Myometrial cell (primary cell): Measurements from ENCODE around the gene OR7C2. TPM values are rescaled to one million over a fixed set of nuclear protein-coding genes. Genes with fewer than 3 reads are reported as not detected.

Experiments
- total RNA-seq: library from RNA; depleted of rRNA; stranded (reverse); fragments of >200 nt; gene quantifications from 2 replicates; pipeline ENCODE4 v1.2.3, GENCODE V29; 2015

OR7C2 gene
- total RNA-seq: not detected in 2 replicates

DNA sequence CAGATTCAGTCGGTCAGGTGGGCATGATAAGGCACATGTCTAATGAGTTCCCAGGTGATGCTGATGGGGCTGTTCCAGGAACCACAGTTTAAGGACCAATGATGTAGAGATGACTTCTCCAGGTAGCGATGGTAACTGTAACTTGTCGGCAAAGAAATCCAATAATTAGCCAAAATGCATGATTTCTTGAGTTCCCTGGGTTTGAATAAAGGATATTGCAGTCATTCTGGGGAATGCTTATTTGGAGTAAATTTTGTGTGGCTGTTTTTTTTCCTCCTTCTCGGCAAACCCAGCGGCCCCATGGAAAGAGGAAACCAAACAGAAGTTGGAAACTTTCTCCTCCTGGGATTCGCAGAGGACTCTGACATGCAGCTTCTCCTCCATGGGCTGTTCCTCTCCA lies at the start of gene OR7C2:
OR7C2 (plus strand) TSS at position 301 of the 400 bp plus-strand sequence; CDS start at position 301, 0 bp downstream.

DNA sequence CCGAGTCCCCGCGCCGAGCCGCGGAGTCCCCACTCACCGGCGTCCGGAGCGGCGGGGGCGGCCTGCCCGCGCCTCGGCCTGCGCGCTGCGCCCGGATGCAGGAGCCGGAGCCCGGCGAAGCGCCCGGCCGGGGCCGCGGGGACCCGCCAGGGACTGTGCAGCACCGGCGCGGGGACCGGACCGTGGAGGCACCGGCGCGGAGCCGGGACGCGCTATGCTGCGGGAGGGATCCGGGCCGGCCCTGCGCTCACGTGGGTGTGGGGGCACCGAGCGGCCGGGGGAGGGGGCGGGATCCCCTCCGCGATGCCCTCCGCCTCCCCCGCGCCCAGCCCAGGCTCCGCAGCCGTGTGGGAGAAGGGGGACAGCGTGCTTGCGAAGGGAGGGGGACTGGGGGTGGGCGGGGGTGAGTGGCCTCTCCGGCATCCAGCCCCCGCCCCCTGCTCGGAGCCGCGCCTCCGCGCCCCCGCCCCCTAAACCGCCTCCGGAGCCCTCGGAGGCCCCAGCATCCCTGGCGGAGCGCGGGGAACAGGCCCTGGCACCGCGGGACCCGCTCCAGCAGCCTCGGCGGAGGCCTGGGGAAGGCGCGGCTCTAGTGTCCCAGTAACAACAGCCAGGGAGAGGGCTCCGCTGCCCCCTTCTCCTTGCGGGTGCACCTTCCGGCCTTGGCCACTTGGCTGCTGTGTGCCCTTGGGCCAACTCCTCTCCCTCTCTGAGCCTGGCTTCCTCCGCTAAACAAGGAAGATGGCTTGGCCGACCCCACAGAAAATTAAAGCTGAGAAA lies 38.4 kb downstream of the OR7C2 start, which contains the start of gene SLC1A6:
SLC1A6 (minus strand) TSS at position 389 of the 780 bp plus-strand sequence. CDS start 6,954 bp downstream, outside the sequence.

Other genes starting within 250 kb of the OR7C2 start
- 1.7 and 6.6 TPM in 2 replicates for gene ADGRE2, start 162.9 kb upstream of the OR7C2 start, total RNA-seq
- not detected in 2 replicates for gene OR7A5, start 106.3 kb upstream of the OR7C2 start, total RNA-seq
- not detected in 2 replicates for gene OR7C1, start 106.3 kb upstream of the OR7C2 start, total RNA-seq
- gene OR7A10, start 92.6 kb upstream of the OR7C2 start, total RNA-seq: not detected in 2 replicates
- gene OR7A17, start 55.4 kb upstream of the OR7C2 start, total RNA-seq: not detected in 2 replicates
- gene SLC1A6, start 38.4 kb downstream of the OR7C2 start, total RNA-seq: not detected in 2 replicates
- not detected in 2 replicates for gene CASP14, start 108.0 kb downstream of the OR7C2 start, total RNA-seq
- not detected in 2 replicates for gene OR1I1, start 140.7 kb downstream of the OR7C2 start, total RNA-seq
- 55.5 and 66.3 TPM in 2 replicates for gene SYDE1, start 165.9 kb downstream of the OR7C2 start, total RNA-seq